Peyer's patch (tissue), 4 donors: ENCODE data around the gene KLHL29. TPM values are rescaled to one million over a fixed set of nuclear protein-coding genes. Genes with fewer than 3 reads are reported as not detected.
A peak's percentile ranks its signal among the peaks of the same experiment; 100 is the strongest.

Experiments
- DNase-seq, 3 donors: peaks; one replicate each; pipeline ENCODE4 v3.0.0-alpha.2; 2017 to 2019
- H3K27ac ChIP-seq, 4 donors: fragments of 200-600 bp; sonication (generic); one replicate each; pipeline ENCODE4 v1.5.1; 2016 to 2019
- H3K27me3 ChIP-seq, 2 donors: fragments of 200-600 bp; sonication (generic); one replicate each; pipeline ENCODE4 v1.5.1; 2019
- H3K36me3 ChIP-seq, 3 donors: fragments of 200-600 bp; sonication (generic); one replicate each; pipeline ENCODE4 v1.5.1; 2016 to 2019
- H3K4me1 ChIP-seq, 4 donors: fragments of 200-600 bp; sonication (generic); one replicate each; pipeline ENCODE4 v1.5.1; 2016 to 2019
- H3K4me3 ChIP-seq, 4 donors: fragments of 200-600 bp; sonication (generic); 1 replicate in 3 of 4; 2 replicates in 1 of 4; pipeline ENCODE4 v1.5.1; 2016 to 2019; ENCODE audit warnings: mild to moderate bottlenecking in 1 of 4
- H3K9me3 ChIP-seq, 4 donors: fragments of 200-600 bp; sonication (generic); one replicate each; pipeline ENCODE4 v1.5.1; 2016 to 2019; ENCODE audit warnings: mild to moderate bottlenecking in 1 of 4
- POLR2A ChIP-seq, 2 donors: fragments of 450-650 bp; IDR thresholded peaks; one replicate each; pipeline ENCODE4 v1.5.1; 2017; ENCODE audit warnings: antibody characterized with exemption in 2 of 2, mild to moderate bottlenecking in 2 of 2, moderate library complexity in 2 of 2
- total RNA-seq, 4 donors: library from RNA; depleted of rRNA; stranded (reverse); fragments of >200 nt; gene quantifications; one replicate each; pipeline ENCODE4 v1.1.0, GENCODE V29; 2016
- TF ChIP-seq, protein P1 (sequence below), 6 experiments: fragments of 450-650 bp in 4 of 6; fragments of 200-600 bp in 2 of 6; sonication (generic) in 1 of 6; IDR thresholded peaks; one replicate each; pipeline ENCODE4 v1.5.1; 2017 to 2019; ENCODE audit warnings: antibody characterized with exemption in 6 of 6, mild to moderate bottlenecking in 3 of 6, moderate library complexity in 1 of 6

KLHL29 gene
- total RNA-seq, 4 donors from 2014 or later, result 1.1 to 18.2 (median 5.0) TPM

GRCh38 chr2:23700627-23701026, 315.6 kb downstream of the KLHL29 start:
- peaks cover 0 to 6% (median 0%) of the 10 kb centered on the region in 3 donors for H3K36me3 ChIP-seq
- no peaks in the 10 kb centered on the region for H3K4me1 ChIP-seq
- TF ChIP-seq, protein P1, sequence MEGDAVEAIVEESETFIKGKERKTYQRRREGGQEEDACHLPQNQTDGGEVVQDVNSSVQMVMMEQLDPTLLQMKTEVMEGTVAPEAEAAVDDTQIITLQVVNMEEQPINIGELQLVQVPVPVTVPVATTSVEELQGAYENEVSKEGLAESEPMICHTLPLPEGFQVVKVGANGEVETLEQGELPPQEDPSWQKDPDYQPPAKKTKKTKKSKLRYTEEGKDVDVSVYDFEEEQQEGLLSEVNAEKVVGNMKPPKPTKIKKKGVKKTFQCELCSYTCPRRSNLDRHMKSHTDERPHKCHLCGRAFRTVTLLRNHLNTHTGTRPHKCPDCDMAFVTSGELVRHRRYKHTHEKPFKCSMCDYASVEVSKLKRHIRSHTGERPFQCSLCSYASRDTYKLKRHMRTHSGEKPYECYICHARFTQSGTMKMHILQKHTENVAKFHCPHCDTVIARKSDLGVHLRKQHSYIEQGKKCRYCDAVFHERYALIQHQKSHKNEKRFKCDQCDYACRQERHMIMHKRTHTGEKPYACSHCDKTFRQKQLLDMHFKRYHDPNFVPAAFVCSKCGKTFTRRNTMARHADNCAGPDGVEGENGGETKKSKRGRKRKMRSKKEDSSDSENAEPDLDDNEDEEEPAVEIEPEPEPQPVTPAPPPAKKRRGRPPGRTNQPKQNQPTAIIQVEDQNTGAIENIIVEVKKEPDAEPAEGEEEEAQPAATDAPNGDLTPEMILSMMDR (IDR thresholded peaks at IDR 0.05), result no peak
- TF ChIP-seq POLR2A (IDR thresholded peaks at IDR 0.05), result no peak
- no peaks in the 10 kb centered on the region for H3K27me3 ChIP-seq
- no peaks in the 10 kb centered on the region for H3K9me3 ChIP-seq
- no peak for DNase-seq
- H3K4me3 ChIP-seq, result no peak overlapping the region
- H3K27ac ChIP-seq, result no peak overlapping the region

DNA sequence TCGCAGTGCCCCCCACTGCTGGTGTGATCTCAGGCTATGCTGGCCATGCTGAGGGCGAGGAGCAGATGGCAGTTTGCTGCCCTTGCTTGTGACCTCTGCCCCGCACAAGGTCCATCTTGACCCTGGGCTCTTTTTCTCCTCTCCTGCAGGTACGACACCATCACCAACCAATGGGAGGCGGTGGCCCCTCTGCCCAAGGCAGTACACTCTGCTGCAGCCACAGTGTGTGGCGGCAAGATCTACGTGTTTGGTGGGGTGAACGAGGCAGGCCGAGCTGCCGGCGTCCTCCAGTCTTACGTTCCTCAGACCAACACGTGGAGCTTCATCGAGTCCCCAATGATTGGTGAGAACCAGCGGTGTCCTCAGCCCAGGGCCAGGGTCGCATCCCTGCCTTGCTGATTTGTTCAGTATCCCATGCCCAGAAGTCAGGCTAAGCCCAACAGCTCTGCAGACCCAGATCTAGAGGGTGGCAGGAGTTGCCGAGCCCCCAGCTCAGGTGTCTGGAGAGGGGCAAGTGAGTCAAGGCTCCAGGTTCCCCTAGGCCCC, 318.1 kb downstream of the KLHL29 start:
- Histone ChIP-seq H3K27ac (no peak overlapping the region), H3K36me3 (peaks cover 0 to 14% (median 0%) of the 10 kb centered on the region in 3 donors), H3K4me3 (no peak overlapping the region), H3K4me1 (no peaks in the 10 kb centered on the region), H3K9me3 (no peaks in the 10 kb centered on the region), H3K27me3 (no peaks in the 10 kb centered on the region)
- TF ChIP-seq, protein P1 (IDR thresholded peaks at IDR 0.05), result no peak
- TF ChIP-seq POLR2A (IDR thresholded peaks at IDR 0.05), result no peak
- DNase-seq, result peak in 2 of 3 donors; percentile 11 to 40

DNA sequence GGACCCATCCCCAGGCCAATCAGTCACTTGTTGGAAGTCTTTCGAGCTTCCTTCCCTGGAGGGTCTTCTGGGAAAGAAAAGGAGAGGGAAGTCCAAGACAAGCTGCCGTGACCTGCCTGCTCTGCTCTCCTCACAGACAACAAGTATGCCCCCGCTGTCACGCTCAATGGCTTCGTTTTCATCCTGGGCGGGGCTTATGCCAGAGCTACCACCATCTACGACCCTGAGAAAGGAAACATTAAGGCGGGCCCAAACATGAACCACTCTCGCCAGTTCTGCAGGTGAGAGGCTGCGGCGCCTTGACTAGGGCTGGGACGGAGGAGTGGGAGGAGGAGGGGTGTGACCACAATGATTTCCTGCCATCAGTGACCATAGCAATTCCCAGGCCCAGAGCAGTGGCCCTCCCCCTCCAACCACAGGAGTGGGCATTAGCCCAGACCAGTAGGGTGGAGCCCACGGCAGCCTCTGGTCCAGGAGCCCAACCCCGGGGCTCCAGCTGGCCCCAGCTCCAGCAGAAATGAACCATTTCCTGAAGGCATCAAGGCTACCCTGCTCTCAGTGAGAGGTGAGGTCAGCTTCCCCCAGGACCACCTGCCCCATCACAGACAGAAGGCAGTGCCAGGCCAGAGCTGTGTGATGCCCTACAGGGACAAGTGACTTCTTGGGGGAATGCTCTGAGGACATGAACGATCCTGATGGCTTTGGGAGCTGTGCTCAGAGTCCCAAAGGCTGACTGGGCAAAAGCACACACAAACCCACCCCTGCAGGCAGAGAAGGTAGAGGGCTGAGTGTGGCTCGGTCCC, 318.8 kb downstream of the KLHL29 start:
- Histone ChIP-seq H3K36me3 (peaks cover 0 to 21% (median 0%) of the 10 kb centered on the region in 3 donors), H3K27me3 (no peaks in the 10 kb centered on the region), H3K4me3 (no peak overlapping the region), H3K27ac (no peak overlapping the region), H3K4me1 (no peaks in the 10 kb centered on the region), H3K9me3 (no peaks in the 10 kb centered on the region)
- peak in 1 of 3 donors; percentile 37 for DNase-seq
- TF ChIP-seq, protein P1 (IDR thresholded peaks at IDR 0.05), result no peak
- no peak for TF ChIP-seq POLR2A (IDR thresholded peaks at IDR 0.05)

GRCh38 chr2:23705771-23706612, 321.0 kb downstream of the KLHL29 start:
- peak in 1 of 3 donors; percentile 34 for DNase-seq
- TF ChIP-seq, protein P1 (IDR thresholded peaks at IDR 0.05), result no peak
- no peak overlapping the region for H3K4me3 ChIP-seq
- no peaks in the 10 kb centered on the region for H3K4me1 ChIP-seq
- peaks cover 0 to 26% (median 0%) of the 10 kb centered on the region in 3 donors for H3K36me3 ChIP-seq
- no peaks in the 10 kb centered on the region for H3K9me3 ChIP-seq
- H3K27ac ChIP-seq, result no peak overlapping the region
- no peaks in the 10 kb centered on the region for H3K27me3 ChIP-seq

DNA sequence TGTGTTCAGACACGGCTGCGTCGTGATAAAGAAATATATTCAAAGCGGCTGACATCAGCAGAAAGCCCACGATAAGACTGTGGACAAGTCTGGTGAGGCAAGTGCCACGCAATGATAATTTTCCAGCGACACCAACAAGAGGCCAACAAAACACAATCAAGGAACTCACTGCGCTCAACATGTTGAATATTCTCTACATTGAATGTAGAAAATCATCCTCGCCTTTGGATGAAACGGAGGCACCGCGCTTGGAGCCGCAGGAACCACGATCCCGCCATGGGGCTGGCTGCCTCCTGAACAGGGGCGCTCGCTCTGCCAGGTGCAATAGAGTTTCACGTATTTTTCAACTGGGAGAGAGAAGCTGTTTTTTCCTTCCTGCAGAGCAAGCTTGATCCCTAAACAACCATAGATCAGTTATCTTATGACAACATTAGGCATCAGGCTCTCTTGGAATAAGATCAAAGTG, 321.7 kb downstream of the KLHL29 start:
- no peaks in the 10 kb centered on the region for H3K27me3 ChIP-seq
- TF ChIP-seq, protein P1 (IDR thresholded peaks at IDR 0.05), result no peak
- TF ChIP-seq POLR2A (IDR thresholded peaks at IDR 0.05), result no peak
- H3K36me3 ChIP-seq, result peaks cover 0 to 26% (median 0%) of the 10 kb centered on the region in 3 donors
- H3K4me3 ChIP-seq, result no peak overlapping the region
- H3K27ac ChIP-seq, result no peak overlapping the region
- H3K4me1 ChIP-seq, result no peaks in the 10 kb centered on the region
- no peaks in the 10 kb centered on the region for H3K9me3 ChIP-seq
- DNase-seq, result no peak
